HepG2 (cell line): ENCODE data around the gene LSS. TPM values are rescaled to one million over a fixed set of nuclear protein-coding genes. Genes with fewer than 3 reads are reported as not detected.

ENCODE experiments used
- ATAC-seq: fragments of 200-7000 bp; cut with Tn5 transposase; 3 replicates; pipeline ENCODE4 v1.9.1; 2020; ENCODE audit warnings: mild to moderate bottlenecking, moderate library complexity
- BruUV-seq: library from RNA; stranded (reverse); fragments of 400-500 nt; replicated peaks from 2 replicates; lab custom pipeline; 2021; lab: Mats Ljungman, UMichigan
- CTCF ChIA-PET: fragments of 300-600 bp; formaldehyde crosslinking; extraction: SDS; loops from one replicate; lab custom pipeline; 2021; ENCODE audit warnings: low total read pairs, inconsistent platforms, low intra/inter-chr PET ratio; lab: Yijun Ruan, JAX
- POLR2A ChIA-PET: fragments of 350-600 bp; sonication (Branson Sonifier 250); formaldehyde crosslinking; loops from one replicate; lab custom pipeline; 2020; ENCODE audit warnings: antibody characterized with exemption, inconsistent platforms; lab: Yijun Ruan, JAX
- DNase-seq: peaks from one replicate; pipeline ENCODE4 v3.0.0-alpha.2; 2015; ENCODE audit warnings: low spot score
- FAIRE-seq: peaks from 3 replicates; lab custom pipeline; 2011; peaks lifted over from hg19 to GRCh38; lab: Jason Lieb, UNC
- H2AFZ ChIP-seq: one replicate; pipeline ENCODE4 v1.6.1; 2011; ENCODE audit warnings: low read length, inconsistent platforms
- H3K27ac ChIP-seq: fragments of 300-600 bp; 3 replicates; pipeline ENCODE4 v1.8.0; 2011; ENCODE audit warnings: mixed run types, mild to moderate bottlenecking, mixed read lengths, low read length, inconsistent platforms; ENCODE audit not compliant: insufficient read depth; ENCODE audit errors: extremely low read length
- H3K27me3 ChIP-seq, 2 experiments: fragments of 200-600 bp in 1 of 2; 2 replicates in 1 of 2; 3 replicates in 1 of 2; pipeline versions ENCODE4 v1.6.0 to v1.8.0; 2011; ENCODE audit warnings: low read length in 2 of 2, mild to moderate bottlenecking in 2 of 2, moderate library complexity in 2 of 2, inconsistent platforms in 1 of 2; ENCODE audit not compliant: insufficient read depth in 2 of 2, control insufficient read depth in 1 of 2
- H3K36me3 ChIP-seq, 2 experiments: fragments of 200-600 bp in 1 of 2; replicated peaks in 1 of 2; 2 replicates in 1 of 2; 3 replicates in 1 of 2; pipeline versions ENCODE4 v1.5.1 to v1.8.0; 2011; ENCODE audit warnings: low read length in 2 of 2, inconsistent platforms in 1 of 2; ENCODE audit not compliant: insufficient read depth in 2 of 2, control insufficient read depth in 1 of 2
- H3K4me1 ChIP-seq: 2 replicates; pipeline ENCODE4 v1.5.1; 2012; ENCODE audit warnings: low read length, inconsistent platforms; ENCODE audit not compliant: insufficient read depth
- H3K4me2 ChIP-seq: 2 replicates; pipeline ENCODE4 v1.6.0; 2011; ENCODE audit warnings: low read depth, low read length, inconsistent platforms
- H3K4me3 ChIP-seq, 3 experiments: fragments of 200-600 bp in 1 of 3; sonication (generic), shearing (Covaris generic) in 1 of 3; replicated peaks in 1 of 3; 2 replicates each; pipeline ENCODE4 v1.5.1; 2011 to 2016; ENCODE audit warnings: low read length in 3 of 3, inconsistent platforms in 2 of 3, low read depth in 2 of 3, mild to moderate bottlenecking in 2 of 3, control low read depth in 1 of 3, mixed read lengths in 1 of 3; ENCODE audit not compliant: insufficient read depth in 1 of 3
- H3K79me2 ChIP-seq: one replicate; pipeline ENCODE4 v1.6.1; 2011; ENCODE audit warnings: low read length, inconsistent platforms; ENCODE audit not compliant: insufficient read depth
- H3K9ac ChIP-seq: 2 replicates; pipeline ENCODE4 v1.6.0; 2011; ENCODE audit warnings: mild to moderate bottlenecking, low read depth, low read length, inconsistent platforms; ENCODE audit not compliant: insufficient read depth
- H3K9me3 ChIP-seq: 2 replicates; pipeline ENCODE4 v1.5.1; 2012; ENCODE audit warnings: mild to moderate bottlenecking, low read length
- H4K20me1 ChIP-seq: 2 replicates; pipeline ENCODE4 v1.6.0; 2011; ENCODE audit warnings: inconsistent platforms, mild to moderate bottlenecking, low read length, moderate library complexity; ENCODE audit not compliant: insufficient read depth
- ARNTL ChIP-seq: sonication (generic); formaldehyde crosslinking; IDR thresholded peaks from 2 replicates; pipeline ENCODE4 v1.4.0; 2020; ENCODE audit warnings: mild to moderate bottlenecking, missing genetic modification reagents
- GPBP1L1 ChIP-seq: sonication (generic); formaldehyde crosslinking; IDR thresholded peaks from 2 replicates; pipeline ENCODE4 v1.5.0; 2020; ENCODE audit warnings: mild to moderate bottlenecking, missing genetic modification reagents
- MTA3 ChIP-seq: sonication (generic); formaldehyde crosslinking; IDR thresholded peaks from 2 replicates; pipeline ENCODE4 v1.4.0; 2020; ENCODE audit warnings: missing genetic modification reagents
- PLSCR1 ChIP-seq: sonication (generic); formaldehyde crosslinking; IDR thresholded peaks from 2 replicates; pipeline ENCODE4 v1.5.0; 2020; ENCODE audit warnings: missing genetic modification reagents, mild to moderate bottlenecking, borderline replicate concordance
- POLR2AphosphoS2 ChIP-seq: IDR thresholded peaks from 2 replicates; pipeline ENCODE4 v1.6.1; 2011; ENCODE audit warnings: low read depth, low read length, improper control_type of control experiment
- PTBP1 ChIP-seq: fragments of 200-400 bp; formaldehyde crosslinking; IDR thresholded peaks from 2 replicates; pipeline ENCODE4 v1.6.1; 2018; ENCODE audit warnings: low read length, low read depth; ENCODE audit not compliant: poor library complexity, severe bottlenecking
- SALL2 ChIP-seq: sonication (generic); formaldehyde crosslinking; IDR thresholded peaks from 2 replicates; pipeline ENCODE4 v1.8.1; 2023; ENCODE audit warnings: mild to moderate bottlenecking, missing genetic modification reagents, inconsistent platforms
- SIX1 ChIP-seq: sonication (generic); formaldehyde crosslinking; IDR thresholded peaks from 2 replicates; pipeline ENCODE4 v1.4.0; 2020; ENCODE audit warnings: missing genetic modification reagents, borderline replicate concordance
- SNAPC5 ChIP-seq: sonication (generic); formaldehyde crosslinking; IDR thresholded peaks from 2 replicates; pipeline ENCODE4 v1.8.1; 2023; ENCODE audit warnings: mild to moderate bottlenecking, missing genetic modification reagents, borderline replicate concordance
- TFDP2 ChIP-seq: sonication (generic); formaldehyde crosslinking; IDR thresholded peaks from 2 replicates; pipeline ENCODE4 v1.4.0; 2020; ENCODE audit warnings: missing genetic modification reagents
- ZBTB34 ChIP-seq: sonication (generic); formaldehyde crosslinking; IDR thresholded peaks from 2 replicates; pipeline ENCODE4 v1.8.0; 2022; ENCODE audit warnings: mild to moderate bottlenecking, missing genetic modification reagents
- ZNF12 ChIP-seq: sonication (generic); formaldehyde crosslinking; IDR thresholded peaks from 2 replicates; pipeline ENCODE4 v1.5.0; 2020; ENCODE audit warnings: missing genetic modification reagents
- ZNF569 ChIP-seq: sonication (generic); formaldehyde crosslinking; IDR thresholded peaks from 2 replicates; pipeline ENCODE4 v1.5.0; 2020; ENCODE audit warnings: mild to moderate bottlenecking, missing genetic modification reagents, moderate library complexity, borderline replicate concordance
- ZNF577 ChIP-seq: sonication (generic); formaldehyde crosslinking; IDR thresholded peaks from 2 replicates; pipeline ENCODE4 v1.4.0; 2020; ENCODE audit warnings: mild to moderate bottlenecking, low read depth, missing genetic modification reagents, borderline replicate concordance
- ZNF75D ChIP-seq: sonication (generic); formaldehyde crosslinking; IDR thresholded peaks from 2 replicates; pipeline ENCODE4 v1.8.1; 2023; ENCODE audit warnings: missing genetic modification reagents, mild to moderate bottlenecking, borderline replicate concordance
- ZSCAN21 ChIP-seq: sonication (generic); formaldehyde crosslinking; IDR thresholded peaks from 2 replicates; pipeline ENCODE4 v1.8.0; 2022; ENCODE audit warnings: mild to moderate bottlenecking, missing genetic modification reagents, moderate library complexity, borderline replicate concordance
- WGBS: methylation state at CpG from one replicate; pipeline ENCODE4 v1.1.6; 2017; ENCODE audit warnings: low lambda C conversion rate; 5-methylcytosine and 5-hydroxymethylcytosine counted together
- in situ Hi-C: cut with HindIII; loops from 2 replicates; pipeline ENCODE4 v1.10.0; 2017; ENCODE audit warnings: low pct_unique_long_range_greater_than_20kb; ENCODE audit not compliant: extremely low pct_ligation_motif_present
- intact Hi-C: fragments of 100-400 bp; cut with micrococcal nuclease; formaldehyde crosslinking; loops from one replicate; pipeline ENCODE4 v1.10.0; 2022; ENCODE audit not compliant: unreplicated experiment
- polyA plus RNA-seq, 8 experiments: library from polyadenylated mRNA; depleted of rRNA in 3 of 8; stranded (reverse) in 7 of 8; unstranded in 1 of 8; fragments of >200 nt; fragmentation: Illumina TruSeq in 4 of 8; extraction: Trizol in 4 of 8; gene quantifications; 2 replicates each; pipeline versions ENCODE4 v1.2.1 to v1.2.3, GENCODE V29; 2011 to 2016; ENCODE audit warnings: low read depth in 4 of 8, missing spikeins in 1 of 8, mixed read lengths in 1 of 8; ENCODE audit not compliant: insufficient read depth in 1 of 8
- total RNA-seq, 5 experiments: library from RNA; depleted of rRNA; stranded (reverse); fragments of >200 nt; fragmentation: Illumina TruSeq; extraction: Trizol; gene quantifications; 2 replicates each; pipeline ENCODE4 v1.2.3, GENCODE V29; 2016; ENCODE audit warnings: low read depth in 1 of 5

LSS gene
- total and polyA plus RNA-seq, 2 of the 13 experiments (the other 11 are each of a cell fraction or from before 2014, with no cell fraction given) = 72.6 to 113 TPM

- ATAC-seq = no peak
- H3K36me3 ChIP-seq = no peaks in the 10 kb centered on the region
- TF ChIP-seq ZNF577 = no peak
- TF ChIP-seq MTA3 (CRISPR knock-in tag) = no peak
- TF ChIP-seq SNAPC5 (CRISPR knock-in tag) = no peak
- no peak for TF ChIP-seq GPBP1L1
- no peak for TF ChIP-seq PLSCR1 (CRISPR knock-in tag)
- no peak for TF ChIP-seq PTBP1
- TF ChIP-seq SIX1 (CRISPR knock-in tag) = no peak
- TF ChIP-seq ZNF75D (CRISPR knock-in tag) = no peak
- no peak for TF ChIP-seq TFDP2 (CRISPR knock-in tag)
- no peak for TF ChIP-seq ZBTB34
- no peak for TF ChIP-seq ZSCAN21 (CRISPR knock-in tag)
- no peak for TF ChIP-seq ZNF12 (CRISPR knock-in tag)
- no peak for TF ChIP-seq ARNTL (CRISPR knock-in tag)
- TF ChIP-seq SALL2 (CRISPR knock-in tag) = no peak
- no peak for TF ChIP-seq ZNF569 (CRISPR knock-in tag)
- no peak for TF ChIP-seq POLR2AphosphoS2
- TF ChIP-seq, all 625 proteins: peak for 0
- H3K27ac ChIP-seq = no peak overlapping the region
- CTCF ChIA-PET = no interaction called here
- no peak for FAIRE-seq
- H3K4me1 ChIP-seq = peaks cover 20% of the 10 kb centered on the region
- H3K4me2 ChIP-seq = peak overlapping the region; percentile 39
- H3K79me2 ChIP-seq = no peaks in the 10 kb centered on the region
- H3K9ac ChIP-seq = no peak overlapping the region
- intact Hi-C loops = no loop called here
- no peak overlapping the region for H2AFZ ChIP-seq
- no peaks in the 10 kb centered on the region for H3K9me3 ChIP-seq
- POLR2A ChIA-PET = no interaction called here
- H4K20me1 ChIP-seq = 0 out of 2 replicates have a peak, but pooled peaks cover 2% of the 10 kb centered on the region
- H3K4me3 ChIP-seq = peak overlapping the region in 1 of 3 experiments; percentile 10; a peak in 1 of 6 replicates
- 71% methylated on average over 20 of the region's 24 CpGs for WGBS
- no TSS peak for BruUV-seq
- no peaks in the 10 kb centered on the region; a peak in 1 of 5 replicates for H3K27me3 ChIP-seq
- in situ Hi-C loops = no loop called here
- no peak for DNase-seq
Measured at GRCh38 chr21:46180079-46180722, 48.4 kb downstream of the LSS start.
